IMR-90 (cell line): ENCODE data around the gene ADM2. TPM values are rescaled to one million over a fixed set of nuclear protein-coding genes. Genes with fewer than 3 reads are reported as not detected.

ENCODE experiments used
- ATAC-seq: fragments of 200-7000 bp; cut with Tn5 transposase; 2 replicates; pipeline ENCODE4 v1.9.1; 2020; ENCODE audit warnings: low read depth, mild to moderate bottlenecking, moderate library complexity
- BruUV-seq: library from RNA; stranded (reverse); fragments of 400-500 nt; replicated peaks from 2 replicates; lab custom pipeline; 2021; lab: Mats Ljungman, UMichigan
- CTCF ChIA-PET: fragments of 300-600 bp; formaldehyde crosslinking; extraction: SDS; loops from one replicate; lab custom pipeline; 2021; ENCODE audit warnings: antibody characterized with exemption; lab: Yijun Ruan, JAX
- POLR2A ChIA-PET: fragments of 300-600 bp; sonication (Branson Sonifier 250); formaldehyde crosslinking; loops from one replicate; lab custom pipeline; 2022; ENCODE audit warnings: antibody characterized with exemption; ENCODE audit not compliant: unreplicated experiment; lab: Charles Lee
- DNase-seq: peaks from one replicate; pipeline ENCODE4 v3.0.0; 2013
- H2AFZ ChIP-seq: replicated peaks from 2 replicates; pipeline ENCODE3; 2013; ENCODE audit warnings: low read length, mild to moderate bottlenecking; ENCODE audit not compliant: poor library complexity
- H2AK5ac ChIP-seq: 2 replicates; pipeline ENCODE4 v1.6.1; 2013; ENCODE audit warnings: low read depth, low read length, inconsistent platforms
- H2AK9ac ChIP-seq: replicated peaks from 2 replicates; pipeline ENCODE3; 2013; ENCODE audit warnings: mild to moderate bottlenecking, low read depth, low read length, moderate library complexity; ENCODE audit not compliant: poor library complexity
- H2BK120ac ChIP-seq: 2 replicates; pipeline ENCODE4 v1.6.1; 2013; ENCODE audit warnings: low read depth, low read length, inconsistent platforms
- H2BK15ac ChIP-seq: 3 replicates; pipeline ENCODE4 v1.6.1; 2013; ENCODE audit warnings: low read depth, low read length, inconsistent platforms
- H2BK20ac ChIP-seq: 2 replicates; pipeline ENCODE4 v1.6.1; 2013; ENCODE audit warnings: low read depth, mild to moderate bottlenecking, inconsistent platforms, low read length, moderate library complexity
- H2BK5ac ChIP-seq: 2 replicates; pipeline ENCODE4 v1.6.1; 2013; ENCODE audit warnings: mild to moderate bottlenecking, low read depth, low read length, inconsistent platforms; ENCODE audit not compliant: poor library complexity, severe bottlenecking
- H3K14ac ChIP-seq: replicated peaks from 2 replicates; pipeline ENCODE4 v1.6.1; 2013; ENCODE audit warnings: low read depth, low read length, inconsistent platforms
- H3K18ac ChIP-seq: 2 replicates; pipeline ENCODE4 v1.6.1; 2013; ENCODE audit warnings: low read depth, low read length, control low read depth
- H3K23ac ChIP-seq: 2 replicates; pipeline ENCODE4 v1.6.1; 2013; ENCODE audit warnings: low read depth, low read length, inconsistent platforms
- H3K27ac ChIP-seq: 2 replicates; pipeline ENCODE4 v1.5.1; 2013; ENCODE audit warnings: mild to moderate bottlenecking, control low read depth, low read length; ENCODE audit not compliant: insufficient read depth
- H3K27me3 ChIP-seq: 2 replicates; pipeline ENCODE4 v1.6.1; 2013; ENCODE audit warnings: low read length; ENCODE audit not compliant: control insufficient read depth, insufficient read depth
- H3K36me3 ChIP-seq: 2 replicates; pipeline ENCODE4 v1.6.1; 2013; ENCODE audit warnings: low read length, mixed read lengths; ENCODE audit not compliant: control insufficient read depth, insufficient read depth
- H3K4ac ChIP-seq: 2 replicates; pipeline ENCODE4 v1.6.1; 2013; ENCODE audit warnings: low read depth, low read length, inconsistent platforms
- H3K4me1 ChIP-seq: 2 replicates; pipeline ENCODE4 v1.6.1; 2013; ENCODE audit warnings: low read length, mixed read lengths; ENCODE audit not compliant: control insufficient read depth, insufficient read depth
- H3K4me2 ChIP-seq: 2 replicates; pipeline ENCODE4 v1.6.1; 2013; ENCODE audit warnings: low read depth, mild to moderate bottlenecking, control low read depth, low read length, moderate library complexity
- H3K4me3 ChIP-seq: 2 replicates; pipeline ENCODE4 v1.5.1; 2013; ENCODE audit warnings: low read depth, mild to moderate bottlenecking, control low read depth, low read length, moderate library complexity; ENCODE audit not compliant: insufficient read depth
- H3K56ac ChIP-seq: 2 replicates; pipeline ENCODE4 v1.6.1; 2013; ENCODE audit warnings: low read length, inconsistent platforms; ENCODE audit not compliant: insufficient read depth; ENCODE audit errors: extremely low read depth
- H3K79me1 ChIP-seq, 2 experiments: 2 replicates each; pipeline ENCODE4 v1.6.1; 2013; ENCODE audit warnings: low read length in 2 of 2, inconsistent platforms in 1 of 2, low read depth in 1 of 2
- H3K9ac ChIP-seq: 2 replicates; pipeline ENCODE4 v1.6.1; 2013; ENCODE audit warnings: low read depth, low read length, control low read depth
- H3K9me1 ChIP-seq: 2 replicates; pipeline ENCODE4 v1.6.1; 2013; ENCODE audit warnings: low read length, inconsistent platforms; ENCODE audit not compliant: insufficient read depth
- H3K9me3 ChIP-seq: 2 replicates; pipeline ENCODE4 v1.6.1; 2013; ENCODE audit warnings: low read length; ENCODE audit not compliant: control insufficient read depth, insufficient read depth
- H4K20me1 ChIP-seq: 2 replicates; pipeline ENCODE4 v1.6.1; 2013; ENCODE audit warnings: low read length, inconsistent platforms; ENCODE audit not compliant: insufficient read depth
- H4K5ac ChIP-seq: 2 replicates; pipeline ENCODE4 v1.6.1; 2013; ENCODE audit warnings: mild to moderate bottlenecking, low read depth, low read length, control low read depth
- H4K8ac ChIP-seq, 2 experiments: 2 replicates each; pipeline ENCODE4 v1.6.1; 2013; ENCODE audit warnings: low read depth in 2 of 2, low read length in 2 of 2, control low read depth in 1 of 2, inconsistent platforms in 1 of 2
- H4K91ac ChIP-seq: 2 replicates; pipeline ENCODE4 v1.6.1; 2013; ENCODE audit warnings: low read depth, low read length, inconsistent platforms; ENCODE audit not compliant: insufficient read depth
- BHLHE40 ChIP-seq: fragments of 150-350 bp; IDR thresholded peaks from 2 replicates; pipeline ENCODE4 v1.6.1; 2016; ENCODE audit warnings: mild to moderate bottlenecking, low read depth, low read length
- CEBPB ChIP-seq: IDR thresholded peaks from 2 replicates; pipeline ENCODE4 v1.6.1; 2012; ENCODE audit warnings: low read depth, low read length, improper control_type of control experiment
- CTCF ChIP-seq: conservative IDR thresholded peaks from 2 replicates; pipeline ENCODE4 v1.5.1; 2012; ENCODE audit warnings: mild to moderate bottlenecking, low read depth, low read length, improper control_type of control experiment
- MAFK ChIP-seq: IDR thresholded peaks from 2 replicates; pipeline ENCODE4 v1.6.1; 2012; ENCODE audit warnings: low read depth, low read length, improper control_type of control experiment
- MAZ ChIP-seq: IDR thresholded peaks from 2 replicates; pipeline ENCODE4 v1.6.1; 2012; ENCODE audit warnings: low read depth, mild to moderate bottlenecking, low read length, improper control_type of control experiment, moderate library complexity, borderline replicate concordance
- MXI1 ChIP-seq: IDR thresholded peaks from 2 replicates; pipeline ENCODE4 v1.6.1; 2012; ENCODE audit warnings: low read depth, mild to moderate bottlenecking, low read length, moderate library complexity, borderline replicate concordance
- NFE2L2 ChIP-seq: fragments of 150-350 bp; IDR thresholded peaks from 2 replicates; pipeline ENCODE4 v1.6.1; 2016; ENCODE audit warnings: low read depth, mild to moderate bottlenecking, low read length
- POLR2A ChIP-seq: IDR thresholded peaks from 2 replicates; pipeline ENCODE4 v1.6.1; 2012; ENCODE audit warnings: mild to moderate bottlenecking, low read depth, low read length
- RAD21 ChIP-seq: IDR thresholded peaks from 2 replicates; pipeline ENCODE4 v1.6.1; 2012; ENCODE audit warnings: low read length, improper control_type of control experiment
- RCOR1 ChIP-seq: IDR thresholded peaks from 2 replicates; pipeline ENCODE4 v1.6.1; 2012; ENCODE audit warnings: mild to moderate bottlenecking, low read length, improper control_type of control experiment; ENCODE audit not compliant: insufficient replicate concordance
- USF2 ChIP-seq: fragments of 150-350 bp; IDR thresholded peaks from 2 replicates; pipeline ENCODE4 v1.6.1; 2017; ENCODE audit warnings: mild to moderate bottlenecking, antibody characterized with exemption, low read length, low read depth
- WGBS, 2 experiments: methylation state at CpG; one replicate each; pipeline versions ENCODE4 v1.1.5 to v1.1.7; 2013; ENCODE audit warnings: missing lambda C conversion rate in 2 of 2; ENCODE audit not compliant: insufficient read length in 1 of 2; ENCODE audit errors: extremely low coverage in 2 of 2; 5-methylcytosine and 5-hydroxymethylcytosine counted together
- dilution Hi-C: fragments of 300-500 bp; cut with HindIII; formaldehyde crosslinking; loops from one replicate; pipeline ENCODE4 v1.14.3; 2018; ENCODE audit warnings: low sequenced_read_pairs; ENCODE audit not compliant: unreplicated experiment
- in situ Hi-C: fragments of 300-500 bp; cut with MboI; formaldehyde crosslinking; loops from 3 replicates; pipeline ENCODE4 v1.14.3; 2019; ENCODE audit warnings: low sequenced_read_pairs, inconsistent platforms, mixed read lengths
- intact Hi-C: fragments of 100-400 bp; cut with micrococcal nuclease; formaldehyde crosslinking; loops from 2 replicates; pipeline ENCODE4 v1.10.0; 2022
- polyA plus RNA-seq, 3 experiments: library from polyadenylated mRNA; depleted of rRNA; stranded (reverse); fragments of >200 nt; gene quantifications; 2 replicates each; pipeline ENCODE4 v1.2.3, GENCODE V29; 2012; ENCODE audit warnings: low replicate concordance in 1 of 3
- total RNA-seq: library from RNA; depleted of rRNA; stranded (reverse); fragments of >200 nt; gene quantifications from 2 replicates; pipeline ENCODE4 v1.2.3, GENCODE V29; 2012

The ADM2 gene
- total and polyA plus RNA-seq, 2 of the 4 experiments (the other 2 are of a cell fraction): 0.18 to 2.3 TPM

- Histone ChIP-seq H3K4me3 (no peak overlapping the region), H3K18ac (no peak overlapping the region), H2BK20ac (no peak overlapping the region), H3K9me3 (no peaks in the 10 kb centered on the region), H3K27ac (no peak overlapping the region), H3K4me1 (no peaks in the 10 kb centered on the region), H2BK120ac (no peak overlapping the region), H3K4ac (no peak overlapping the region), H2AK5ac (no peak overlapping the region), H3K23ac (no peak overlapping the region), H3K27me3 (no peaks in the 10 kb centered on the region), H3K9me1 (0 out of 2 replicates have a peak, but pooled peaks cover 3% of the 10 kb centered on the region), H3K9ac (no peak overlapping the region), H2AK9ac (no peak overlapping the region), H4K91ac (no peak overlapping the region), H3K36me3 (peaks cover 71% of the 10 kb centered on the region), H4K5ac (no peak overlapping the region), H2AFZ (no peak overlapping the region), H3K79me1 (peaks cover 3 to 4% of the 10 kb centered on the region in 2 experiments; a peak in 1 of 4 replicates), H4K20me1 (peaks cover 17% of the 10 kb centered on the region), H2BK15ac (no peak overlapping the region), H3K4me2 (no peak overlapping the region), H3K56ac (no peak overlapping the region), H4K8ac (no peak overlapping the region), H2BK5ac (no peak overlapping the region), H3K14ac (no peak overlapping the region)
- POLR2A ChIA-PET: no interaction called here
- dilution Hi-C loops: no loop called here
- ATAC-seq (no peak), DNase-seq (no peak)
- in situ Hi-C loops: no loop called here
- 95% methylated on average over 3 of the region's 11 CpGs; no CpG with 5 or more reads in 1 of the 2 experiments for WGBS, 2 experiments
- CTCF ChIA-PET: no interaction called here
- BruUV-seq: no TSS peak
- no peak for TF ChIP-seq CTCF
- no peak for TF ChIP-seq MXI1
- no peak for TF ChIP-seq CEBPB
- no peak for TF ChIP-seq BHLHE40
- no peak for TF ChIP-seq RAD21
- TF ChIP-seq MAZ: no peak
- TF ChIP-seq USF2: no peak
- TF ChIP-seq RCOR1: no peak
- TF ChIP-seq NFE2L2: no peak
- TF ChIP-seq MAFK: no peak
- TF ChIP-seq POLR2A: no peak
- intact Hi-C loops: no loop called here
Observed at GRCh38 chr22:50456026-50456425, 25.3 kb upstream of the ADM2 start.
